HepG2 (cell line): ENCODE data around the gene AHNAK. TPM values are rescaled to one million over a fixed set of nuclear protein-coding genes. Genes with fewer than 3 reads are reported as not detected.
A peak's percentile ranks its signal among the peaks of the same experiment; 100 is the strongest.

ENCODE experiments used
- ATAC-seq: fragments of 200-7000 bp; cut with Tn5 transposase; 3 replicates; pipeline ENCODE4 v1.9.1; 2020; ENCODE audit warnings: mild to moderate bottlenecking, moderate library complexity
- BruUV-seq: library from RNA; stranded (reverse); fragments of 400-500 nt; replicated peaks from 2 replicates; lab custom pipeline; 2021; lab: Mats Ljungman, UMichigan
- CTCF ChIA-PET: fragments of 300-600 bp; formaldehyde crosslinking; extraction: SDS; loops from one replicate; lab custom pipeline; 2021; ENCODE audit warnings: low total read pairs, inconsistent platforms, low intra/inter-chr PET ratio; lab: Yijun Ruan, JAX
- POLR2A ChIA-PET: fragments of 350-600 bp; sonication (Branson Sonifier 250); formaldehyde crosslinking; loops from one replicate; lab custom pipeline; 2020; ENCODE audit warnings: antibody characterized with exemption, inconsistent platforms; lab: Yijun Ruan, JAX
- DNase-seq: peaks from one replicate; pipeline ENCODE4 v3.0.0-alpha.2; 2015; ENCODE audit warnings: low spot score
- FAIRE-seq: peaks from 3 replicates; lab custom pipeline; 2011; peaks lifted over from hg19 to GRCh38; lab: Jason Lieb, UNC
- H2AFZ ChIP-seq: one replicate; pipeline ENCODE4 v1.6.1; 2011; ENCODE audit warnings: low read length, inconsistent platforms
- H3K27ac ChIP-seq: fragments of 300-600 bp; 3 replicates; pipeline ENCODE4 v1.8.0; 2011; ENCODE audit warnings: mixed run types, mild to moderate bottlenecking, mixed read lengths, low read length, inconsistent platforms; ENCODE audit not compliant: insufficient read depth; ENCODE audit errors: extremely low read length
- H3K27me3 ChIP-seq, 2 experiments: fragments of 200-600 bp in 1 of 2; 2 replicates in 1 of 2; 3 replicates in 1 of 2; pipeline versions ENCODE4 v1.6.0 to v1.8.0; 2011; ENCODE audit warnings: low read length in 2 of 2, mild to moderate bottlenecking in 2 of 2, moderate library complexity in 2 of 2, inconsistent platforms in 1 of 2; ENCODE audit not compliant: insufficient read depth in 2 of 2, control insufficient read depth in 1 of 2
- H3K36me3 ChIP-seq, 2 experiments: fragments of 200-600 bp in 1 of 2; replicated peaks in 1 of 2; 2 replicates in 1 of 2; 3 replicates in 1 of 2; pipeline versions ENCODE4 v1.5.1 to v1.8.0; 2011; ENCODE audit warnings: low read length in 2 of 2, inconsistent platforms in 1 of 2; ENCODE audit not compliant: insufficient read depth in 2 of 2, control insufficient read depth in 1 of 2
- H3K4me1 ChIP-seq: 2 replicates; pipeline ENCODE4 v1.5.1; 2012; ENCODE audit warnings: low read length, inconsistent platforms; ENCODE audit not compliant: insufficient read depth
- H3K4me2 ChIP-seq: 2 replicates; pipeline ENCODE4 v1.6.0; 2011; ENCODE audit warnings: low read depth, low read length, inconsistent platforms
- H3K4me3 ChIP-seq, 3 experiments: fragments of 200-600 bp in 1 of 3; sonication (generic), shearing (Covaris generic) in 1 of 3; replicated peaks in 1 of 3; 2 replicates each; pipeline ENCODE4 v1.5.1; 2011 to 2016; ENCODE audit warnings: low read length in 3 of 3, inconsistent platforms in 2 of 3, low read depth in 2 of 3, mild to moderate bottlenecking in 2 of 3, control low read depth in 1 of 3, mixed read lengths in 1 of 3; ENCODE audit not compliant: insufficient read depth in 1 of 3
- H3K79me2 ChIP-seq: one replicate; pipeline ENCODE4 v1.6.1; 2011; ENCODE audit warnings: low read length, inconsistent platforms; ENCODE audit not compliant: insufficient read depth
- H3K9ac ChIP-seq: 2 replicates; pipeline ENCODE4 v1.6.0; 2011; ENCODE audit warnings: mild to moderate bottlenecking, low read depth, low read length, inconsistent platforms; ENCODE audit not compliant: insufficient read depth
- H3K9me3 ChIP-seq: 2 replicates; pipeline ENCODE4 v1.5.1; 2012; ENCODE audit warnings: mild to moderate bottlenecking, low read length
- H4K20me1 ChIP-seq: 2 replicates; pipeline ENCODE4 v1.6.0; 2011; ENCODE audit warnings: inconsistent platforms, mild to moderate bottlenecking, low read length, moderate library complexity; ENCODE audit not compliant: insufficient read depth
- ASH2L ChIP-seq: fragments of 300-600, 200-600 bp; sonication (generic); IDR thresholded peaks from 2 replicates; pipeline ENCODE4 v1.7.0; 2017; ENCODE audit warnings: low read depth, mild to moderate bottlenecking, moderate library complexity, mixed read lengths, low read length; ENCODE audit not compliant: insufficient read length
- E2F2 ChIP-seq: sonication (generic); formaldehyde crosslinking; IDR thresholded peaks from 2 replicates; pipeline ENCODE4 v1.4.0; 2020; ENCODE audit warnings: missing genetic modification reagents, borderline replicate concordance
- GATAD2A ChIP-seq: IDR thresholded peaks from 2 replicates; pipeline ENCODE4 v1.6.1; 2016
- HMG20B ChIP-seq: conservative IDR thresholded peaks from 2 replicates; pipeline ENCODE4 v1.6.1; 2016; ENCODE audit warnings: missing genetic modification reagents, missing compliant biosample characterization
- RBM22 ChIP-seq: fragments of 200-400 bp; formaldehyde crosslinking; optimal IDR thresholded peaks from 2 replicates; pipeline ENCODE3; 2017; ENCODE audit warnings: mild to moderate bottlenecking, low read length, moderate library complexity
- TCF7 ChIP-seq: sonication (generic); IDR thresholded peaks from 2 replicates; pipeline ENCODE4 v1.6.1; 2016; ENCODE audit warnings: antibody characterized with exemption, low read depth
- YY1 ChIP-seq: IDR thresholded peaks from 2 replicates; pipeline ENCODE4 v1.6.1; 2011; ENCODE audit warnings: low read length, low read depth, moderate library complexity, mild to moderate bottlenecking; ENCODE audit not compliant: insufficient read depth, insufficient replicate concordance
- ZBTB8A ChIP-seq: sonication (generic); formaldehyde crosslinking; IDR thresholded peaks from 2 replicates; pipeline ENCODE4 v1.4.0; 2020; ENCODE audit warnings: mild to moderate bottlenecking, low read depth, missing genetic modification reagents, borderline replicate concordance
- ZFP91 ChIP-seq: sonication (generic); formaldehyde crosslinking; IDR thresholded peaks from 2 replicates; pipeline ENCODE4 v1.9.0; 2022; ENCODE audit warnings: missing genetic modification reagents, mild to moderate bottlenecking, borderline replicate concordance
- ZNF225 ChIP-seq: sonication (generic); formaldehyde crosslinking; IDR thresholded peaks from 2 replicates; pipeline ENCODE4 v1.4.0; 2020; ENCODE audit warnings: mild to moderate bottlenecking, missing genetic modification reagents
- ZNF512 ChIP-seq: sonication (generic); formaldehyde crosslinking; IDR thresholded peaks from 2 replicates; pipeline ENCODE4 v1.4.0; 2020; ENCODE audit warnings: mild to moderate bottlenecking, missing genetic modification reagents
- ZNF713 ChIP-seq: sonication (generic); formaldehyde crosslinking; IDR thresholded peaks from 2 replicates; pipeline ENCODE4 v1.4.0; 2020; ENCODE audit warnings: mild to moderate bottlenecking, missing genetic modification reagents
- ZNF740 ChIP-seq: sonication (generic); formaldehyde crosslinking; IDR thresholded peaks from 2 replicates; pipeline ENCODE4 v1.4.0; 2020; ENCODE audit warnings: missing genetic modification reagents
- ZSCAN21 ChIP-seq: sonication (generic); formaldehyde crosslinking; IDR thresholded peaks from 2 replicates; pipeline ENCODE4 v1.8.0; 2022; ENCODE audit warnings: mild to moderate bottlenecking, missing genetic modification reagents, moderate library complexity, borderline replicate concordance
- WGBS: methylation state at CpG from one replicate; pipeline ENCODE4 v1.1.6; 2017; ENCODE audit warnings: low lambda C conversion rate; 5-methylcytosine and 5-hydroxymethylcytosine counted together
- in situ Hi-C: cut with HindIII; loops from 2 replicates; pipeline ENCODE4 v1.10.0; 2017; ENCODE audit warnings: low pct_unique_long_range_greater_than_20kb; ENCODE audit not compliant: extremely low pct_ligation_motif_present
- intact Hi-C: fragments of 100-400 bp; cut with micrococcal nuclease; formaldehyde crosslinking; loops from one replicate; pipeline ENCODE4 v1.10.0; 2022; ENCODE audit not compliant: unreplicated experiment
- polyA plus RNA-seq, 8 experiments: library from polyadenylated mRNA; depleted of rRNA in 3 of 8; stranded (reverse) in 7 of 8; unstranded in 1 of 8; fragments of >200 nt; fragmentation: Illumina TruSeq in 4 of 8; extraction: Trizol in 4 of 8; gene quantifications; 2 replicates each; pipeline versions ENCODE4 v1.2.1 to v1.2.3, GENCODE V29; 2011 to 2016; ENCODE audit warnings: low read depth in 4 of 8, missing spikeins in 1 of 8, mixed read lengths in 1 of 8; ENCODE audit not compliant: insufficient read depth in 1 of 8
- total RNA-seq, 5 experiments: library from RNA; depleted of rRNA; stranded (reverse); fragments of >200 nt; fragmentation: Illumina TruSeq; extraction: Trizol; gene quantifications; 2 replicates each; pipeline ENCODE4 v1.2.3, GENCODE V29; 2016; ENCODE audit warnings: low read depth in 1 of 5

AHNAK gene
- total and polyA plus RNA-seq, 2 of the 13 experiments (the other 11 are each of a cell fraction or from before 2014, with no cell fraction given): 23.4 to 25.0 TPM

GRCh38 chr11:62487738-62488551 lies 58.7 kb downstream of the AHNAK start (continued):
- TF ChIP-seq TCF7 (peak; percentile 35), ZSCAN21 (no peak), GATAD2A (CRISPR knock-in tag) (0 out of 2 replicates have a peak, but pooled peaks have one; percentile 24), ZNF512 (CRISPR knock-in tag) (no peak), ZBTB8A (no peak)
- TF ChIP-seq, all 625 proteins: peak for 6

GRCh38 chr11:62487136-62487535 lies 59.5 kb downstream of the AHNAK start:
- Histone ChIP-seq H3K4me3 (no peak overlapping the region), H2AFZ (peak overlapping the region; percentile 23), H3K36me3 (no peaks in the 10 kb centered on the region), H4K20me1 (no peaks in the 10 kb centered on the region), H3K9me3 (no peaks in the 10 kb centered on the region), H3K4me1 (peaks cover 45% of the 10 kb centered on the region), H3K79me2 (no peaks in the 10 kb centered on the region), H3K4me2 (peak overlapping the region; percentile 66; the same call in 1 of the 2 replicates), H3K9ac (no peak overlapping the region), H3K27me3 (no peaks in the 10 kb centered on the region), H3K27ac (no peak overlapping the region)
- intact Hi-C loops: no loop called here
- no TSS peak for BruUV-seq
- ChIA-PET CTCF (no interaction called here), POLR2A (interaction anchor here (1.0 to 1.6 kb wide), 4 partner anchors 60 to 240 kb away, joined by 3 to 5 read pairs (median 4); partner anchors contain the start of genes AHNAK, EEF1G, HNRNPUL2 and TUT1)
- FAIRE-seq (no peak), ATAC-seq (no peak), DNase-seq (no peak)
- 91% methylated on average over 8 of the region's 8 CpGs for whole genome bisulfite sequencing
- in situ Hi-C loops: no loop called here
- TF ChIP-seq E2F2 (CRISPR knock-in tag) (no peak), ZNF225 (no peak), HMG20B (CRISPR knock-in tag) (no peak), ZNF740 (no peak), YY1 (no peak), ZFP91 (no peak), RBM22 (no peak), ZNF713 (CRISPR knock-in tag) (no peak), ASH2L (no peak)
